A673 (cell line): ENCODE results near the gene CEMIP. TPM values are rescaled to one million over a fixed set of nuclear protein-coding genes. Genes with fewer than 3 reads are reported as not detected.
"Not testable (repeated sequence)": the region's sequence is repeated elsewhere in the genome, so short reads cannot be mapped to it uniquely, and the experiment has no call there.

Experiments used
- BruUV-seq: library from RNA; stranded (reverse); fragments of 400-500 nt; replicated peaks from 2 replicates; lab custom pipeline; 2021; lab: Mats Ljungman, UMichigan
- CTCF ChIA-PET: fragments of 300-600 bp; sonication (Branson Sonifier 250); formaldehyde crosslinking; loops from one replicate; lab custom pipeline; 2022; ENCODE audit warnings: antibody characterized with exemption; lab: Charles Lee
- POLR2A ChIA-PET: fragments of 300-600 bp; sonication (Branson Sonifier 250); formaldehyde crosslinking; loops from one replicate; lab custom pipeline; 2022; ENCODE audit warnings: antibody characterized with exemption; ENCODE audit not compliant: low non-redundant PET; lab: Charles Lee
- DNase-seq: peaks from one replicate; pipeline ENCODE4 v3.0.0-alpha.2; 2015; ENCODE audit warnings: low spot score
- H3K27ac ChIP-seq: fragments of 200-600 bp; sonication (generic); 2 replicates; pipeline ENCODE4 v1.5.1; 2016; ENCODE audit warnings: mixed run types, low read depth, mild to moderate bottlenecking, mixed read lengths, antibody characterized with exemption, low read length; ENCODE audit not compliant: poor library complexity, severe bottlenecking
- H3K27me3 ChIP-seq: fragments of 200-600 bp; sonication (generic); replicated peaks from 2 replicates; pipeline ENCODE4 v1.6.1; 2017; ENCODE audit warnings: mixed run types, low read depth, mild to moderate bottlenecking, mixed read lengths, antibody characterized with exemption, low read length; ENCODE audit not compliant: insufficient read depth, poor library complexity
- H3K36me3 ChIP-seq: fragments of 200-600 bp; sonication (generic); 2 replicates; pipeline ENCODE4 v1.6.1; 2016; ENCODE audit warnings: mixed run types, mild to moderate bottlenecking, mixed read lengths, antibody characterized with exemption, low read length; ENCODE audit not compliant: insufficient read depth, poor library complexity, severe bottlenecking
- H3K4me1 ChIP-seq: fragments of 200-600 bp; sonication (generic); 2 replicates; pipeline ENCODE4 v1.6.1; 2017; ENCODE audit warnings: mixed run types, mild to moderate bottlenecking, mixed read lengths, antibody characterized with exemption, low read length; ENCODE audit not compliant: insufficient read depth, poor library complexity, severe bottlenecking
- H3K4me3 ChIP-seq: fragments of 200-600 bp; sonication (generic); 2 replicates; pipeline ENCODE4 v1.5.1; 2016; ENCODE audit warnings: low read depth, mixed run types, mild to moderate bottlenecking, mixed read lengths, low read length; ENCODE audit not compliant: poor library complexity, severe bottlenecking
- H3K9me3 ChIP-seq: fragments of 200-600 bp; sonication (generic); 2 replicates; pipeline ENCODE4 v1.6.1; 2016; ENCODE audit warnings: mixed run types, low read depth, mild to moderate bottlenecking, mixed read lengths, antibody characterized with exemption, low read length; ENCODE audit not compliant: poor library complexity, severe bottlenecking
- CTCF ChIP-seq: fragments of 300-800, 200-600 bp; sonication (generic); conservative IDR thresholded peaks from 2 replicates; pipeline ENCODE4 v1.5.1; 2017; ENCODE audit warnings: low read depth, mild to moderate bottlenecking, antibody characterized with exemption, low read length, moderate library complexity, mixed read lengths
- EZH2 ChIP-seq: fragments of 200-600 bp; sonication (generic); IDR thresholded peaks from 2 replicates; pipeline ENCODE4 v1.6.1; 2017; ENCODE audit warnings: borderline replicate concordance, low read depth, mild to moderate bottlenecking, mixed read lengths, antibody characterized with exemption, low read length; ENCODE audit not compliant: poor library complexity, severe bottlenecking
- intact Hi-C: fragments of 100-400 bp; cut with micrococcal nuclease; formaldehyde crosslinking; loops from one replicate; pipeline ENCODE4 v1.10.0; 2022; ENCODE audit not compliant: unreplicated experiment
- total RNA-seq: library from RNA; stranded (reverse); gene quantifications from 2 replicates; pipeline ENCODE4 v1.2.3, GENCODE V29; 2021

Gene CEMIP
- total RNA-seq, 1 experiment from 2014 or later: not detected

GRCh38 chr15:80761754-80762153 lies 17.4 kb upstream of the CEMIP start:
- ChIA-PET CTCF (interaction anchor here (0.7 kb wide), 1 partner anchor 74 kb away, joined by 3 read pairs; no protein-coding TSS in a partner anchor), POLR2A (no interaction called here)
- BruUV-seq: no TSS peak
- TF ChIP-seq CTCF (no peak), EZH2 (no peak)
- Histone ChIP-seq H3K27me3 (no peaks in the 10 kb centered on the region), H3K4me1 (no peaks in the 10 kb centered on the region), H3K27ac (no peak overlapping the region), H3K9me3 (no peaks in the 10 kb centered on the region), H3K36me3 (no peaks in the 10 kb centered on the region), H3K4me3 (no peak overlapping the region)
- intact Hi-C loops: no loop called here
- DNase-seq: no peak

GRCh38 chr15:80763235-80763634 lies 15.9 kb upstream of the CEMIP start:
- POLR2A ChIA-PET, H3K9me3 ChIP-seq, BruUV-seq, intact Hi-C loops, H3K4me3 ChIP-seq, H3K36me3 ChIP-seq, H3K27me3 ChIP-seq, H3K4me1 ChIP-seq, H3K27ac ChIP-seq, DNase-seq: not testable (repeated sequence)
- CTCF ChIA-PET: interaction anchor here (0.7 kb wide), 1 partner anchor 475 kb away, joined by 10 read pairs; no protein-coding TSS in a partner anchor

GRCh38 chr15:80764535-80764934 lies 14.6 kb upstream of the CEMIP start:
- Histone ChIP-seq H3K4me1 (no peaks in the 10 kb centered on the region), H3K36me3 (no peaks in the 10 kb centered on the region), H3K9me3 (no peaks in the 10 kb centered on the region), H3K27me3 (no peaks in the 10 kb centered on the region), H3K27ac (no peak overlapping the region), H3K4me3 (no peak overlapping the region)
- DNase-seq: no peak
- intact Hi-C loops: no loop called here
- BruUV-seq: no TSS peak
- ChIA-PET CTCF (no interaction called here), POLR2A (no interaction called here)
- TF ChIP-seq EZH2: no peak
- no peak for TF ChIP-seq CTCF

- no peak for DNase-seq
- CTCF ChIA-PET: no interaction called here
- intact Hi-C loops: no loop called here
- no peak overlapping the region for H3K4me3 ChIP-seq
- no peaks in the 10 kb centered on the region for H3K36me3 ChIP-seq
- no peaks in the 10 kb centered on the region for H3K9me3 ChIP-seq
- H3K27me3 ChIP-seq: no peaks in the 10 kb centered on the region
- H3K27ac ChIP-seq: no peak overlapping the region
- TF ChIP-seq CTCF (no peak), EZH2 (no peak)
- no peaks in the 10 kb centered on the region for H3K4me1 ChIP-seq
- POLR2A ChIA-PET: no interaction called here
- BruUV-seq: no TSS peak
Measured at GRCh38 chr15:80766275-80766674, 12.9 kb upstream of the CEMIP start.
